ENCODE data around the gene HSPA6.

Gene HSPA6

DNA sequence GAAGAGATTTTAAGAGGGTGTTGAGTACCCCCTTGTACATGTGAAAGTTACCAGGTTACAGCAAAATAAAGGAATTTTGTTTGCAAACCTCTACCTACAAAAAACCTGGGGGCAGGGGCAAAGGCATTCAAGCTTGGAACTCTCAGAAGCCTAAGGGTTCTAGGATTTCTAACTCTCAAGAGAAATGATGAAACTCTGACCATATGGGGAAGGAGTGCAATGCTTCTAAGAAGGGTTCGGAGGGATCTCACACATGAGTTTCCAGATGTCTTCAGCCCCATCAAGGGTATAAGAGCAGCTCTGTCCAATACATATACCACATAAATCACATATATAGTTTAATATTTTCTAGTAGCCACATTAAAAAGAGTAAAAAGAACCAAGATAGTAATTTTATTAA is 26.4 kb upstream of the HSPA6 start:
- DNase-seq (ENCODE audit: low read depth, low spot score), result no peak
- in situ Hi-C loops (cut with HindIII; ENCODE audit: low sequenced_read_pairs), result no loop called here
- no peak overlapping the region for H3K4me3 ChIP-seq (ENCODE audit: low read depth, low read length)
- TF ChIP-seq, protein P1, sequence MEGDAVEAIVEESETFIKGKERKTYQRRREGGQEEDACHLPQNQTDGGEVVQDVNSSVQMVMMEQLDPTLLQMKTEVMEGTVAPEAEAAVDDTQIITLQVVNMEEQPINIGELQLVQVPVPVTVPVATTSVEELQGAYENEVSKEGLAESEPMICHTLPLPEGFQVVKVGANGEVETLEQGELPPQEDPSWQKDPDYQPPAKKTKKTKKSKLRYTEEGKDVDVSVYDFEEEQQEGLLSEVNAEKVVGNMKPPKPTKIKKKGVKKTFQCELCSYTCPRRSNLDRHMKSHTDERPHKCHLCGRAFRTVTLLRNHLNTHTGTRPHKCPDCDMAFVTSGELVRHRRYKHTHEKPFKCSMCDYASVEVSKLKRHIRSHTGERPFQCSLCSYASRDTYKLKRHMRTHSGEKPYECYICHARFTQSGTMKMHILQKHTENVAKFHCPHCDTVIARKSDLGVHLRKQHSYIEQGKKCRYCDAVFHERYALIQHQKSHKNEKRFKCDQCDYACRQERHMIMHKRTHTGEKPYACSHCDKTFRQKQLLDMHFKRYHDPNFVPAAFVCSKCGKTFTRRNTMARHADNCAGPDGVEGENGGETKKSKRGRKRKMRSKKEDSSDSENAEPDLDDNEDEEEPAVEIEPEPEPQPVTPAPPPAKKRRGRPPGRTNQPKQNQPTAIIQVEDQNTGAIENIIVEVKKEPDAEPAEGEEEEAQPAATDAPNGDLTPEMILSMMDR (IDR thresholded peaks at IDR 0.05; ENCODE audit: low read depth, low read length), result no peak

- TF ChIP-seq, protein P1 (IDR thresholded peaks at IDR 0.05; ENCODE audit: low read depth, low read length), result no peak
- in situ Hi-C loops (cut with HindIII; ENCODE audit: low sequenced_read_pairs), result no loop called here
- no peak overlapping the region for H3K4me3 ChIP-seq (ENCODE audit: low read depth, low read length)
- DNase-seq (ENCODE audit: low read depth, low spot score), result no peak
Measured at GRCh38 chr1:161498646-161499045, 25.7 kb upstream of the HSPA6 start.

DNA sequence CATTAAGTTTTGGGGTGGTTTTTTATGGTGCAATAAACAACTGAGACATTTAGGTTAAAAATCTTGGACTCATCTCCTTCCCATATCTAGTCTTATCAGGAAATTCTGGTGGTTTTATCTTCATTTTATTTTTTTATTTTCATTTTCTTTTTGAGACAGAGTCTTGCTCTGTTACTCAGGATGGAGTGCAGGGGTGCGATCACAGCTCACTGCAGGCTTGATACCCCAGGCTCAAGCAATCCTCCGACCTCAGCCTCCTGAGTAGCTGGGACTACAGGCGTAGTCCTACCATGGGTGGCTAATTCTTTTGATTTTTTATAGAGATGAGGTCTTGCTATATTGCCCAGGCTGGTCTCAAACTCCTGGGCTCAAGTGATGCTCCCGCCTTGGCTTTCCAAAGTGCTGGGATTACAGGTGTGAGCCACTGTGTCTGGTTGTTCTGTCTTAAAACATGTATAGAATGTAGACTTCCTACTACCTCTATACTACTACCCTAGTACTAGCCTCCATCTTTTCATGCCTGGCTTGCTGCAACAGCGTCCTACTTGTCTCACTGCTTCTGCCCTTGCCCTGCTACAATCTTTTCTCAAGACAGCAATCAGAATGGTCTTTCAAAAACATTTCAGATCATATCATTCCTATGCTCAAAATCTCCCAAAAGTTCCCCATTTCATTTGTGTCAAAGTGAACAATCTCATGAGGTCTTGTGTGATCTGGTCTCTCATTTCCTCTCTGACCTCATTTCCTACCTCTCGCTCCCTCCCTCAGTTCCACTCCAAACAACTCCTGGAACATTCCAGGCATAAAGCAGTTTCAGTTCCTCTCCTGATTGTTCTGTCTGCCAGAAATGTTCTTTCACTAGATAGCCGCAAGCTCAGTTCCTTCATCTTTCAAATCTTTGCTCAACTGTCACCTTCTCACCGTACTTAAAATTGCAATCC is 25.0 kb upstream of the HSPA6 start:
- no peak overlapping the region for H3K4me3 ChIP-seq (ENCODE audit: low read depth, low read length)
- in situ Hi-C loops (cut with HindIII; ENCODE audit: low sequenced_read_pairs), result no loop called here
- no peak for DNase-seq (ENCODE audit: low read depth, low spot score)
- TF ChIP-seq, protein P1 (IDR thresholded peaks at IDR 0.05; ENCODE audit: low read depth, low read length), result no peak

DNA sequence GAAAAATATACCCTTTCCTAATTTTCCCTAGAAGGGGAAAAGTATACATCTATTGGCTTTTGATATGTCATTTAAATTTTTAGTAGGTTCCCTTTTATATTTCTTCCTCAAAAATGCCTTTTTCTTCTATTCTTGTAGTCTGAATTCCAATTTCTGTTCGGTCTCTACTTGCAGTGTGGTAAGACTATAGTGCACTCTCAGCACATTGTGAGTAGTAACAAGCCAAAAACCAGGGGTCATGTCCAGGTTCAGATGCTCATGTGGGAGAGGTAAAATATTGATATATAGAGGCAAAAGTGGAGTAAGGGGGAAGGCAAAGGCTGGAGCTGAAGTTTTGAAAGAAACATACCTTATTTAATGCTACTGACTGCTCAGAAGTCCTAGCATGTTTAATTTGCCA is 23.1 kb upstream of the HSPA6 start:
- in situ Hi-C loops (cut with HindIII; ENCODE audit: low sequenced_read_pairs), result no loop called here
- TF ChIP-seq, protein P1 (IDR thresholded peaks at IDR 0.05; ENCODE audit: low read depth, low read length), result no peak
- DNase-seq (ENCODE audit: low read depth, low spot score), result no peak
- no peak overlapping the region for H3K4me3 ChIP-seq (ENCODE audit: low read depth, low read length)

DNA sequence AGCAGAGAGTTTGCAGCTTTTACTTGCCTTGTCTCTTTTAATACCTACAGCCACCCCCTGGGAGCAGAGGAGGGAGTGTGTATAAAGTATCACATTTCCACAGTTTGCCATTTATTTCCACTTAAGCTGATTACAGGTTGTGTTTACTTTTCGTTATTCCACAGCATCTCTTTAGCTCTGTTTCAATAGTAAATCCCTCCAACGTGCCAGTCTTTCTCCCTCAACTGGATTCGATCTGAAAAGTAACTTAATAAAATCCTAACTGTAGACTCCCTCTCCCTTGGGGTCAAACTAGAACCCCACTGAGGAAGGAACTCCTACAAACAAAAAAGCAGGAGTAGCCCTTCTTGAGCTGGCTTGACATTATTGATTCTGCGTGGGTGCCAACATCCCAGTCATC is 22.2 kb upstream of the HSPA6 start:
- no peak for DNase-seq (ENCODE audit: low read depth, low spot score)
- in situ Hi-C loops (cut with HindIII; ENCODE audit: low sequenced_read_pairs), result no loop called here
- TF ChIP-seq, protein P1 (IDR thresholded peaks at IDR 0.05; ENCODE audit: low read depth, low read length), result no peak
- no peak overlapping the region for H3K4me3 ChIP-seq (ENCODE audit: low read depth, low read length)

DNA sequence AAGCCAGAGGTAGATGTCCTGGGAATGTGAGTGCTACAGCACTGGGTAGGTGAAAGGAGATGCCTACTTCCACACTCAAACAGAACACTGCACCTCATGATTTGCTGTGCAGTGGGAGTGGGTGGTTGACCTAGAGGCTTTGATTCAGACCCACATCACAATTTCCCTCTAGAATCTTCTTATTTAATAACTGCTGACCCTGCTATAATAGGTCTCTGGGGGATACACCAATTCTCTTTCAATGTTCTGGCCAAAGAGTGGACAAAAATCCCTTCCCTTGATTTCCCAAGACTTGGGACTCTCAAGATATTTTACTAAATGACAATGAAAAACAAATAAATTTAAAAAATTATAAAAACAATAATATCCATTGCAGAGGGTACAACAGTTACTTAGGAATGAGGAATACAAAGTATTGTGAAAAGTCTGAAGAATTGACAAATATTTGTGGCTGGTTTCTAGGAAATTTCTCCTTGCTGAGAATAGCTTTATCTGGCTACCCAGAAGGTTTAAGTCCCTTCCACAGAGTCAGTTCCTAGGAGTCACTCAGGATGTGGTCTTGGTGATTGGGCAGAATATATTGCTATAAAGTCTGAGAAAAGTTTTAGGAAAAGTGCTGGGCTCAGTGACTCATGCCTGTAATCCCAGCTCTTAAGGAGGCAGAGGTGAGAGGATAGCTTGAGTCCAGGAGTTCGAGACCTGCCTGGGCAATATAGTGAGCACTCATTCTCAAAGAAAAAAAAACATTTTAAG is 21.5 kb upstream of the HSPA6 start:
- no peak for DNase-seq (ENCODE audit: low read depth, low spot score)
- in situ Hi-C loops (cut with HindIII; ENCODE audit: low sequenced_read_pairs), result no loop called here
- no peak overlapping the region for H3K4me3 ChIP-seq (ENCODE audit: low read depth, low read length)
- TF ChIP-seq, protein P1 (IDR thresholded peaks at IDR 0.05; ENCODE audit: low read depth, low read length), result no peak

Data from astrocyte of the spinal cord (primary cell).